Mesenteric fat pad (tissue), 1 donor: ENCODE results near the gene ARID5B. TPM values are rescaled to one million over a fixed set of nuclear protein-coding genes. Genes with fewer than 3 reads are reported as not detected.
"Not testable (repeated sequence)": the region's sequence is repeated elsewhere in the genome, so short reads cannot be mapped to it uniquely, and the experiment has no call there.

Experiments
- DNase-seq: peaks from one replicate; pipeline ENCODE4 v3.0.0-alpha.2; 2020; ENCODE audit warnings: low spot score
- total RNA-seq: library from RNA; stranded (reverse); fragmentation: NEBNext Ultra II Directional; extraction: Animal tissue kit (Norgen Biotek cat#: 25700); gene quantifications from one replicate; pipeline ENCODE4 v1.2.1, GENCODE V29; 2021
- donor health status: DM: yes; HTN: yes; CAD: no.

ARID5B gene
- total RNA-seq, 1 donor from 2014 or later = 126 TPM

GRCh38 chr10:61961278-61961677 is 59.8 kb downstream of the ARID5B start:
- DNase-seq = no peak

GRCh38 chr10:61962971-61963370 is 61.5 kb downstream of the ARID5B start:
- DNase-seq = no peak

- no peak for DNase-seq
These were observed 62.2 kb downstream of the ARID5B start for GRCh38 chr10:61963669-61964058.

GRCh38 chr10:61964059-61964709 is 62.7 kb downstream of the ARID5B start:
- DNase-seq = no peak

- no peak for DNase-seq
These were observed 63.6 kb downstream of the ARID5B start for GRCh38 chr10:61964949-61965702.

GRCh38 chr10:61965703-61966395 is 64.3 kb downstream of the ARID5B start:
- no peak for DNase-seq

- no peak for DNase-seq
These were observed 65.8 kb downstream of the ARID5B start for GRCh38 chr10:61967298-61967697.

- no peak for DNase-seq
These were observed 68.9 kb downstream of the ARID5B start for GRCh38 chr10:61970182-61971002.

GRCh38 chr10:61971003-61971325 is 69.5 kb downstream of the ARID5B start:
- no peak for DNase-seq

- no peak for DNase-seq
These were observed 71.7 kb downstream of the ARID5B start for GRCh38 chr10:61973169-61973568.

GRCh38 chr10:61973906-61974305 is 72.4 kb downstream of the ARID5B start:
- DNase-seq = no peak

GRCh38 chr10:61974601-61975390 is 73.3 kb downstream of the ARID5B start:
- DNase-seq = no peak

- DNase-seq = no peak
These were observed 74.0 kb downstream of the ARID5B start for GRCh38 chr10:61975391-61975932.

- DNase-seq = not testable (repeated sequence)
These were observed 75.6 kb downstream of the ARID5B start for GRCh38 chr10:61976951-61977721.

- DNase-seq = no peak
These were observed 77.5 kb downstream of the ARID5B start for GRCh38 chr10:61978965-61979364.

GRCh38 chr10:61981460-61981859 is 80.0 kb downstream of the ARID5B start:
- no peak for DNase-seq

- no peak for DNase-seq
These were observed 81.8 kb downstream of the ARID5B start for GRCh38 chr10:61983255-61983654.

- DNase-seq = no peak
These were observed 83.4 kb downstream of the ARID5B start for GRCh38 chr10:61984803-61985418.

- no peak for DNase-seq
These were observed 84.2 kb downstream of the ARID5B start for GRCh38 chr10:61985715-61986114.
